ENCODE results near the gene INTS11. TPM values are rescaled to one million over a fixed set of nuclear protein-coding genes. Genes with fewer than 3 reads are reported as not detected.

Gene INTS11
- total RNA-seq, 3 donors from 2014 or later (not counting 1 experiment from before 2014, with no cell fraction given): 150 to 189 (median 181) TPM

DNA sequence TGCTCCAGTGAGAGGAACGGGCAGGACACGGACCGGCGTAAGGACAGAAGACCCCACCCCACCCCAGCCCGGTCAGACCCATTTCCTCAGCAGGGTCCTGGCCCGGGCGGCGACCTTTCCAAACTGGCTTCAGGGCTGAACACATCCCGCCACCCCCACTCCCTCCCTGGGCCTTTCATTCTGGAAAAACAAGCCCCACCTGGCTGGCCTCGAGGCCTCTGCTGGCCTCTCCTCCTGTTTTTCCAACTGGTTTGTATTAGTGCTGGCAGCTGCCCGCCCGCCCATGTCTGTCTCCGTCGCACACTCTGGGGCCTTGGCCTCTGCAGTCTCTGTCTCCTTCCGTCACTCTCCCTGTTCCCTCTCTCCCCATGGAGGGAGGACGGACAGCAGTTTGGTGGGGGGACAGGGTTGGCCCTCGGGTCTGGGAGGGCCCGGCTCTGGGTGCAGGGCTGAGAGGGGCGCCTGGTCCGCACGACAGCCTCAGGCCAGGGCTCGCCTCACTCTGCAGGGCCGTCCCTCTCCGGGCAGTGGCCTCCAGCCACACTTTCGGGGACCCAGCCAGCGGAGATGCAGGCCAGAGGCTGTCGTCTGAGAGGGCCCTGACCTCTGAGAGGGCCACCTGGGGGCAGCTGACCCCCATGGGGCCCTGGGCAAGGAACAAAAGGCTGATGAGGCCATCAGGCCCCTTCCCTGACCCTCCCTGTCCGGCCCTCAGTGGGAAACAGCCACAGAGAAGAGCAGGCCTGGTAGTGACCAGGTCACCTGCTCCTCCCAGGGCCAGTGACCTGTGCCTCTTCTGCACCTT lies 35.4 kb upstream of the INTS11 start:
- Histone ChIP-seq H3K4me3 (ENCODE audit: low read length) (no peak overlapping the region), H3K9me3 (ENCODE audit: control insufficient read depth, insufficient read depth, low read length) (no peaks in the 10 kb centered on the region), H3K4me1 (ENCODE audit: control insufficient read depth, insufficient read depth, low read length) (peaks cover 15% of the 10 kb centered on the region), H3K36me3 (ENCODE audit: control insufficient read depth, insufficient read depth, low read length) (no peaks in the 10 kb centered on the region), H3K27ac (ENCODE audit: low read length) (no peak overlapping the region), H3K27me3 (ENCODE audit: control insufficient read depth, insufficient read depth, low read length) (peaks cover 23% of the 10 kb centered on the region)
- intact Hi-C loops (cut with micrococcal nuclease): no loop called here
- ATAC-seq (no peak), DNase-seq (no peak)
- no peaks in the 10 kb centered on the region for H3K36me3 Mint-ChIP-seq
- H3K4me3 Mint-ChIP-seq: no peak overlapping the region
- peaks cover 12 to 17% of the 10 kb centered on the region in 2 donors for H3K27me3 Mint-ChIP-seq (ENCODE audit: low read depth in 2 of 2)
- 78% methylated on average over 27 of the region's 28 CpGs for WGBS (ENCODE audit: insufficient coverage)
- H3K27ac Mint-ChIP-seq: no peak overlapping the region
- peaks cover 0 to 11% of the 10 kb centered on the region in 2 donors for H3K4me1 Mint-ChIP-seq
- H3K9me3 Mint-ChIP-seq: no peaks in the 10 kb centered on the region
- TF ChIP-seq, protein P1, sequence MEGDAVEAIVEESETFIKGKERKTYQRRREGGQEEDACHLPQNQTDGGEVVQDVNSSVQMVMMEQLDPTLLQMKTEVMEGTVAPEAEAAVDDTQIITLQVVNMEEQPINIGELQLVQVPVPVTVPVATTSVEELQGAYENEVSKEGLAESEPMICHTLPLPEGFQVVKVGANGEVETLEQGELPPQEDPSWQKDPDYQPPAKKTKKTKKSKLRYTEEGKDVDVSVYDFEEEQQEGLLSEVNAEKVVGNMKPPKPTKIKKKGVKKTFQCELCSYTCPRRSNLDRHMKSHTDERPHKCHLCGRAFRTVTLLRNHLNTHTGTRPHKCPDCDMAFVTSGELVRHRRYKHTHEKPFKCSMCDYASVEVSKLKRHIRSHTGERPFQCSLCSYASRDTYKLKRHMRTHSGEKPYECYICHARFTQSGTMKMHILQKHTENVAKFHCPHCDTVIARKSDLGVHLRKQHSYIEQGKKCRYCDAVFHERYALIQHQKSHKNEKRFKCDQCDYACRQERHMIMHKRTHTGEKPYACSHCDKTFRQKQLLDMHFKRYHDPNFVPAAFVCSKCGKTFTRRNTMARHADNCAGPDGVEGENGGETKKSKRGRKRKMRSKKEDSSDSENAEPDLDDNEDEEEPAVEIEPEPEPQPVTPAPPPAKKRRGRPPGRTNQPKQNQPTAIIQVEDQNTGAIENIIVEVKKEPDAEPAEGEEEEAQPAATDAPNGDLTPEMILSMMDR (IDR thresholded peaks at IDR 0.05): no peak

DNA sequence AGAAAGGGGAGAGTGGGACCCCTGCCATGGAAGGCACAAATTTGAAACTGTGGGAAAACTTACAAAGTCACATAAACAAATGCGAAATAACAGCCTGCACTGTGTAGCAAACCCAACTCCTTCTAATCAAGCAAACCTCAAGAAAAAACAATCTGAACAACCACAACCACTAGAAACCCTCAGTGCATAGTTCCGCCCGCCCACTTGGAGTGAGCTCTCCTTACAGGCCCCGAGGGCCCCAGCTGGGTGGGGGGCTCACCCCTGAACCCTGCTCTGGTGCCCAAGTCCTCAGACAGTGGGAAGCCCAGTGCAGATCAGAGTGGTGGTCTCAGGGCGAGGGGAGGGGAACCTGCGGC lies 34.8 kb upstream of the INTS11 start:
- no peaks in the 10 kb centered on the region for H3K9me3 ChIP-seq (ENCODE audit: control insufficient read depth, insufficient read depth, low read length)
- H3K4me3 Mint-ChIP-seq: no peak overlapping the region
- H3K4me3 ChIP-seq (ENCODE audit: low read length): no peak overlapping the region
- H3K27me3 ChIP-seq (ENCODE audit: control insufficient read depth, insufficient read depth, low read length): peaks cover 23% of the 10 kb centered on the region
- no peaks in the 10 kb centered on the region for H3K36me3 Mint-ChIP-seq
- ATAC-seq (no peak), DNase-seq (peak in 1 of 2 donors; percentile 57)
- TF ChIP-seq, protein P1 (IDR thresholded peaks at IDR 0.05): no peak
- no peaks in the 10 kb centered on the region for H3K36me3 ChIP-seq (ENCODE audit: control insufficient read depth, insufficient read depth, low read length)
- H3K4me1 ChIP-seq (ENCODE audit: control insufficient read depth, insufficient read depth, low read length): peaks cover 16% of the 10 kb centered on the region
- no peak overlapping the region for H3K27ac Mint-ChIP-seq
- H3K4me1 Mint-ChIP-seq: peaks cover 0 to 12% of the 10 kb centered on the region in 2 donors
- 50% methylated on average over 6 of the region's 6 CpGs for WGBS (ENCODE audit: insufficient coverage)
- no peaks in the 10 kb centered on the region for H3K9me3 Mint-ChIP-seq
- no peak overlapping the region for H3K27ac ChIP-seq (ENCODE audit: low read length)
- peaks cover 12 to 17% of the 10 kb centered on the region in 2 donors for H3K27me3 Mint-ChIP-seq (ENCODE audit: low read depth in 2 of 2)
- intact Hi-C loops (cut with micrococcal nuclease): no loop called here

DNA sequence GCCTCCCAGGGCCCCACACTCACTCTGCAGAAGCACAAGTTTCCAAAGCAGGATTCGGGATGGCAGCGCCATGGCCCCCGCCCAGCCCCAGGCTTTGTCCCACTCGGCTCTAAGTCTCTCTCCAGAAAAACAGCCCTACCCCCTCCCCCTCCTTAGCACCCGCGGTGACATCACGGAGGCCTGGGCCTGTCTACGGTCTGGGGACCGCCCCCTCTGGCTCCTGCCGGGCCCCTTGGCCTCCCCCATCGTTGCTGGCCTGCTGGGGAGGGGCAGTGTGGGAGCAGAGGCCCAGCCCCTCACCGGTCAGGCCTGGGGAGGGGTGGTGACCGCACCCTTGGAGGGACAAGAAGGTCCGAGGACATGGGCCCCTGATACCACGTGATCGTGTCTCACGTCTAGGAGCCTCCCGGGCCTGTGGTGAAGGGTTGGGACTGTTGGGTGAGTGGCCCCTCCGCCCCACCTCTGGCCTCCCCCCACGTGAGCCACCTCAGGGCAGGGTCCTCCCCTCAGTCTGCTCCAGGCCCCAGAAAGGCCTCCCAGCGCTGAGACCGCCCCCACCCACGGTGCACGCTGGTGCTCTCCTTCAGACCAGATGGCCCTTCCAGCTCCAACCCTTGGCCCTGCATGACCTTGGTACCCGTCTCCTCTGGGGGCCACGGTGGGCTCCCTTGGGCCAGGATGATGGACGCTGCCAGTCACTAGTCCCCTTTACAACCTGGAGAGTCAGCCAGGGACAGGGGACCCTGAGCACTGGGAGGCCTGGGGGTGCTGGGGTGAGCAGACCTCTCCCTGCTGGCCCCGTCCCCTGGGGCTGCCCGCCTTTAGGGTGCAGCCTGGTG lies 34.2 kb upstream of the INTS11 start, which contains the start of gene MXRA8:
Gene MXRA8 (minus strand): TSS at position 123 of the 839 bp plus-strand sequence. CDS start 51 bp downstream, at position 72.
- Mint-ChIP-seq H3K9me3 (no peaks in the 10 kb centered on the region), H3K27me3 (ENCODE audit: low read depth in 2 of 2) (peaks cover 12 to 17% of the 10 kb centered on the region in 2 donors), H3K36me3 (no peaks in the 10 kb centered on the region), H3K27ac (no peak within 1 kb of the TSS), H3K4me3 (no peak within 1 kb of the TSS), H3K4me1 (peaks cover 0 to 15% of the 10 kb centered on the region in 2 donors)
- ATAC-seq (peak in 2 of 3 donors; percentile 42 to 52), DNase-seq (no peak)
- intact Hi-C loops (cut with micrococcal nuclease): no loop called here
- H3K4me3 ChIP-seq (ENCODE audit: low read length): no peak within 1 kb of the TSS
- H3K4me1 ChIP-seq (ENCODE audit: control insufficient read depth, insufficient read depth, low read length): peaks cover 22% of the 10 kb centered on the region
- 34% methylated on average over 29 of the region's 29 CpGs for WGBS (ENCODE audit: insufficient coverage)
- H3K27ac ChIP-seq (ENCODE audit: low read length): no peak within 1 kb of the TSS
- H3K36me3 ChIP-seq (ENCODE audit: control insufficient read depth, insufficient read depth, low read length): no peaks in the 10 kb centered on the region
- peaks cover 26% of the 10 kb centered on the region for H3K27me3 ChIP-seq (ENCODE audit: control insufficient read depth, insufficient read depth, low read length)
- H3K9me3 ChIP-seq (ENCODE audit: control insufficient read depth, insufficient read depth, low read length): no peaks in the 10 kb centered on the region
- TF ChIP-seq, protein P1 (IDR thresholded peaks at IDR 0.05): no peak
